Daoy (cell line): ENCODE data around the gene C9orf50. TPM values are rescaled to one million over a fixed set of nuclear protein-coding genes. Genes with fewer than 3 reads are reported as not detected.

Experiments
- DNase-seq: peaks from one replicate; pipeline ENCODE4 v3.0.0-alpha.2; 2015; ENCODE audit warnings: low read depth
- total RNA-seq: library from RNA; depleted of rRNA; stranded (reverse); fragments of >200 nt; shearing (Covaris generic); gene quantifications from 2 replicates; pipeline ENCODE4 v1.2.3, GENCODE V29; 2014

The C9orf50 gene
- total RNA-seq, 1 experiment from 2014 or later, result not detected

GRCh38 chr9:129591916-129592315 lies 29.0 kb downstream of the C9orf50 start:
- no peak for DNase-seq

GRCh38 chr9:129590466-129590865 lies 30.4 kb downstream of the C9orf50 start:
- DNase-seq, result no peak

- DNase-seq, result no peak
Observed at GRCh38 chr9:129587487-129588262, 33.2 kb downstream of the C9orf50 start.

GRCh38 chr9:129586685-129587084 lies 34.2 kb downstream of the C9orf50 start:
- no peak for DNase-seq

- no peak for DNase-seq
Observed at GRCh38 chr9:129586245-129586644, 34.7 kb downstream of the C9orf50 start.

GRCh38 chr9:129585352-129585751 lies 35.5 kb downstream of the C9orf50 start:
- no peak for DNase-seq

GRCh38 chr9:129584136-129584535 lies 36.8 kb downstream of the C9orf50 start:
- DNase-seq, result peak; percentile 65

- no peak for DNase-seq
Observed at GRCh38 chr9:129583308-129584038, 37.4 kb downstream of the C9orf50 start.

- DNase-seq, result no peak
Observed at GRCh38 chr9:129582855-129583254, 38.0 kb downstream of the C9orf50 start.

GRCh38 chr9:129581505-129582189 lies 39.3 kb downstream of the C9orf50 start:
- DNase-seq, result no peak

GRCh38 chr9:129580211-129580915 lies 40.5 kb downstream of the C9orf50 start:
- DNase-seq, result no peak

- DNase-seq, result no peak
Observed at GRCh38 chr9:129579294-129579693, 41.6 kb downstream of the C9orf50 start.

- DNase-seq, result no peak
Observed at GRCh38 chr9:129576546-129577543, 44.1 kb downstream of the C9orf50 start.

GRCh38 chr9:129575818-129576217 lies 45.1 kb downstream of the C9orf50 start:
- no peak for DNase-seq

- DNase-seq, result no peak
Observed at GRCh38 chr9:129574911-129575585, 45.9 kb downstream of the C9orf50 start.

- no peak for DNase-seq
Observed at GRCh38 chr9:129573977-129574376, 46.9 kb downstream of the C9orf50 start.

GRCh38 chr9:129572517-129572916 lies 48.4 kb downstream of the C9orf50 start:
- DNase-seq, result no peak

- DNase-seq, result no peak
Observed at GRCh38 chr9:129572052-129572425, 48.9 kb downstream of the C9orf50 start.

GRCh38 chr9:129571298-129572051 lies 49.4 kb downstream of the C9orf50 start:
- no peak for DNase-seq
